Activated CD8-positive, alpha-beta memory T cell treated with anti-CD3 and anti-CD28 coated beads, Interleukin-2, amount 10 ng/mL, durations not matched to agents 7 days and 5 days (primary cell): ENCODE data around the gene BBOF1. TPM values are rescaled to one million over a fixed set of nuclear protein-coding genes. Genes with fewer than 3 reads are reported as not detected.
"Not testable (repeated sequence)": the region's sequence is repeated elsewhere in the genome, so short reads cannot be mapped to it uniquely, and the experiment has no call there.

Experiments used
- ATAC-seq: fragments of 150-1000 bp; cut with Tn5 transposase; one replicate; pipeline ENCODE4 v1.10.0; 2021; ENCODE audit warnings: moderate library complexity
- CTCF ChIA-PET: fragments of 350-600 bp; sonication (Branson Sonifier 250); formaldehyde crosslinking; loops from one replicate; lab custom pipeline; 2021; ENCODE audit warnings: antibody characterized with exemption; lab: Charles Lee
- DNase-seq: peaks from one replicate; pipeline ENCODE4 v3.0.0-alpha.2; 2020
- H3K27ac Mint-ChIP-seq: one replicate; pipeline ENCODE4 v1.8.0; 2021; ENCODE audit warnings: mild to moderate bottlenecking, mixed read lengths
- H3K27me3 Mint-ChIP-seq: one replicate; pipeline ENCODE4 v1.8.0; 2021; ENCODE audit warnings: mixed read lengths
- H3K36me3 Mint-ChIP-seq: one replicate; pipeline ENCODE4 v1.8.0; 2021; ENCODE audit warnings: mild to moderate bottlenecking, mixed read lengths
- H3K4me1 Mint-ChIP-seq: one replicate; pipeline ENCODE4 v1.8.0; 2021; ENCODE audit warnings: mixed read lengths
- H3K4me3 Mint-ChIP-seq: one replicate; pipeline ENCODE4 v1.8.0; 2021; ENCODE audit warnings: mild to moderate bottlenecking, moderate library complexity, mixed read lengths
- H3K9me3 Mint-ChIP-seq: one replicate; pipeline ENCODE4 v1.8.0; 2022; ENCODE audit warnings: low read depth, mixed read lengths
- total RNA-seq, 2 experiments: library from RNA; stranded (reverse); gene quantifications; one replicate each; pipeline ENCODE4 v1.2.3, GENCODE V29; 2021

The BBOF1 gene
- total RNA-seq, 2 experiments from 2014 or later = 0.87 to 1.1 TPM

GRCh38 chr14:74084277-74085046, 65.3 kb downstream of the BBOF1 start, which contains the start of the genes ALDH6A1 and LIN52:
Gene ALDH6A1 (minus strand): TSS chr14:74084453. CDS start chr14:74084394, 59 bp downstream.
Gene LIN52 (plus strand): TSS chr14:74084956. CDS start chr14:74084975, 19 bp downstream.
- Mint-ChIP-seq H3K36me3 (peaks cover 20% of the 10 kb centered on the region), H3K9me3 (no peaks in the 10 kb centered on the region), H3K27ac (peak within 1 kb of the TSS; percentile 98), H3K4me1 (peaks cover 46% of the 10 kb centered on the region), H3K27me3 (no peaks in the 10 kb centered on the region), H3K4me3 (peak within 1 kb of the TSS; percentile 100)
- CTCF ChIA-PET = interaction anchor here (0.6 to 1.0 kb wide), 3 partner anchors 169 to 1152 kb away, joined by 3 read pairs; no protein-coding TSS in a partner anchor
- ATAC-seq (peak; percentile 95), DNase-seq (peak; percentile 100)

- ATAC-seq = peak; percentile 9
These were observed 66.0 kb downstream of the BBOF1 start for GRCh38 chr14:74085047-74085637.

GRCh38 chr14:74085828-74086227, 66.7 kb downstream of the BBOF1 start:
- H3K36me3 Mint-ChIP-seq = peaks cover 26% of the 10 kb centered on the region
- peak overlapping the region; percentile 98 for H3K27ac Mint-ChIP-seq
- no peaks in the 10 kb centered on the region for H3K9me3 Mint-ChIP-seq
- H3K27me3 Mint-ChIP-seq = no peaks in the 10 kb centered on the region
- DNase-seq (peak; percentile 1), ATAC-seq (no peak)
- peak overlapping the region; percentile 100 for H3K4me3 Mint-ChIP-seq
- H3K4me1 Mint-ChIP-seq = peaks cover 51% of the 10 kb centered on the region
- CTCF ChIA-PET = no interaction called here

More at GRCh38 chr14:74085047-74085637, 66.0 kb downstream of the BBOF1 start:
- DNase-seq = peak; percentile 66
- Mint-ChIP-seq H3K36me3 (peaks cover 23% of the 10 kb centered on the region), H3K27ac (peak overlapping the region; percentile 98), H3K4me1 (peaks cover 49% of the 10 kb centered on the region), H3K4me3 (peak overlapping the region; percentile 100), H3K27me3 (no peaks in the 10 kb centered on the region), H3K9me3 (no peaks in the 10 kb centered on the region)
- CTCF ChIA-PET = interaction anchor here (1.0 kb wide), 1 partner anchor 172 kb away, joined by 3 read pairs; no protein-coding TSS in a partner anchor

GRCh38 chr14:74089251-74090020, 70.3 kb downstream of the BBOF1 start:
- CTCF ChIA-PET = no interaction called here
- Mint-ChIP-seq H3K9me3 (no peaks in the 10 kb centered on the region), H3K4me1 (peaks cover 37% of the 10 kb centered on the region), H3K36me3 (peaks cover 31% of the 10 kb centered on the region), H3K4me3 (no peak overlapping the region), H3K27me3 (no peaks in the 10 kb centered on the region), H3K27ac (peak overlapping the region; percentile 18)
- ATAC-seq (no peak), DNase-seq (peak; percentile 52)

- peaks cover 32% of the 10 kb centered on the region for H3K36me3 Mint-ChIP-seq
- no peak overlapping the region for H3K27ac Mint-ChIP-seq
- no peaks in the 10 kb centered on the region for H3K9me3 Mint-ChIP-seq
- H3K4me3 Mint-ChIP-seq = no peak overlapping the region
- H3K27me3 Mint-ChIP-seq = no peaks in the 10 kb centered on the region
- CTCF ChIA-PET = interaction anchor here (0.5 kb wide), 1 partner anchor 195 kb away, joined by 4 read pairs; no protein-coding TSS in a partner anchor
- H3K4me1 Mint-ChIP-seq = no peaks in the 10 kb centered on the region
- ATAC-seq (no peak), DNase-seq (no peak)
These were observed 86.2 kb downstream of the BBOF1 start for GRCh38 chr14:74105381-74105780.

- no peaks in the 10 kb centered on the region for H3K27me3 Mint-ChIP-seq
- CTCF ChIA-PET = interaction anchor here (1.4 to 3.5 kb wide), 2 partner anchors 13 to 144 kb away, joined by 3 to 15 read pairs; no protein-coding TSS in a partner anchor
- H3K4me1 Mint-ChIP-seq = peaks cover 8% of the 10 kb centered on the region
- H3K9me3 Mint-ChIP-seq = no peaks in the 10 kb centered on the region
- H3K27ac Mint-ChIP-seq = no peak overlapping the region
- H3K36me3 Mint-ChIP-seq = peaks cover 23% of the 10 kb centered on the region
- ATAC-seq (no peak), DNase-seq (no peak)
- no peak overlapping the region for H3K4me3 Mint-ChIP-seq
These were observed 90.2 kb downstream of the BBOF1 start for GRCh38 chr14:74109369-74109768.

- H3K4me1 Mint-ChIP-seq, H3K27ac Mint-ChIP-seq, DNase-seq, H3K4me3 Mint-ChIP-seq, H3K9me3 Mint-ChIP-seq, H3K27me3 Mint-ChIP-seq: not testable (repeated sequence)
- peaks cover 21% of the 10 kb centered on the region for H3K36me3 Mint-ChIP-seq
- ATAC-seq = peak; percentile 66
- CTCF ChIA-PET = interaction anchor here (0.7 to 3.5 kb wide), 9 partner anchors 9 to 145 kb away, joined by 3 to 15 read pairs (median 4); no protein-coding TSS in a partner anchor
These were observed 92.5 kb downstream of the BBOF1 start for GRCh38 chr14:74111395-74112216.

Other genes starting within 250 kb of the BBOF1 start
- 1 to 10 TPM; 1.6 to 3.5 TPM for gene PTGR2, start 167.5 kb upstream of the BBOF1 start, total RNA-seq
- gene ZNF410, start 132.5 kb upstream of the BBOF1 start, total RNA-seq = 10 to 100 TPM; 55.1 to 58.1 TPM
- 1 to 10 TPM; 1.2 to 1.8 TPM for gene FAM161B, start 69.3 kb upstream of the BBOF1 start, total RNA-seq
- 10 to 100 TPM; 17.7 to 18.1 TPM for gene COQ6, start 69.0 kb upstream of the BBOF1 start, total RNA-seq
- gene ENTPD5, start 61 bp upstream of the BBOF1 start, total RNA-seq = 10 to 100 TPM; 13.1 to 18.4 TPM
- gene ALDH6A1, start 65.1 kb downstream of the BBOF1 start, total RNA-seq = 10 to 100 TPM; 13.8 to 15.5 TPM
- 10 to 100 TPM; 18.3 to 20.1 TPM for gene LIN52, start 65.6 kb downstream of the BBOF1 start, total RNA-seq
- not detected for gene VSX2, start 220.1 kb downstream of the BBOF1 start, total RNA-seq